HCT116 (cell line): ENCODE results near the gene ZSWIM5. TPM values are rescaled to one million over a fixed set of nuclear protein-coding genes. Genes with fewer than 3 reads are reported as not detected.

ENCODE experiments used
- ATAC-seq: fragments of 200-7000 bp; cut with Tn5 transposase; 2 replicates; pipeline ENCODE4 v1.9.1; 2020; ENCODE audit warnings: mild to moderate bottlenecking, moderate library complexity
- BruUV-seq: library from RNA; stranded (reverse); fragments of 400-500 nt; replicated peaks from 2 replicates; lab custom pipeline; 2021; lab: Mats Ljungman, UMichigan
- CTCF ChIA-PET: fragments of 300-600 bp; sonication (Branson Sonifier 250); formaldehyde crosslinking; loops from one replicate; lab custom pipeline; 2021; ENCODE audit warnings: antibody characterized with exemption; lab: Charles Lee
- POLR2A ChIA-PET: fragments of 300-600, 350-600 bp; sonication (Branson Sonifier 250); formaldehyde crosslinking; loops from one replicate; lab custom pipeline; 2021; ENCODE audit warnings: antibody characterized with exemption; lab: Charles Lee
- RAD21 ChIA-PET, 2 experiments: fragments of 300-600 bp; sonication (Branson Sonifier 250); formaldehyde crosslinking; loops; one replicate each; lab custom pipeline; 2023; ENCODE audit warnings: low total read pairs in 2 of 2; ENCODE audit not compliant: uncharacterized antibody in 2 of 2, unreplicated experiment in 2 of 2, low non-redundant PET in 1 of 2; lab: Charles Lee
- DNase-seq: peaks from one replicate; pipeline ENCODE4 v3.0.0-alpha.2; 2010; ENCODE audit warnings: low read depth, low spot score
- H2AFZ ChIP-seq: fragments of 200-600 bp; shearing (Covaris generic), sonication (generic); 2 replicates; pipeline ENCODE4 v1.6.1; 2017; ENCODE audit warnings: low read depth, mixed run types, mixed read lengths, antibody characterized with exemption, low read length; ENCODE audit not compliant: poor library complexity, severe bottlenecking
- H3K27ac ChIP-seq: 2 replicates; pipeline ENCODE4 v1.5.1; 2012; ENCODE audit warnings: low read depth, low read length
- H3K27me3 ChIP-seq: fragments of 200-600 bp; sonication (generic); 2 replicates; pipeline ENCODE4 v1.6.1; 2016; ENCODE audit warnings: mixed run types, low read length, mixed read lengths; ENCODE audit not compliant: insufficient read depth
- H3K36me3 ChIP-seq, 2 experiments: fragments of 200-500 bp in 1 of 2; fragments of 200-600 bp in 1 of 2; sonication (Bioruptor generic) in 1 of 2; sonication (generic) in 1 of 2; 2 replicates each; pipeline versions ENCODE4 v1.5.1 to v1.6.1; 2014 to 2016; ENCODE audit warnings: low read length in 2 of 2, inconsistent platforms in 1 of 2, mixed read lengths in 1 of 2, mixed run types in 1 of 2; ENCODE audit not compliant: insufficient read depth in 2 of 2, control insufficient read depth in 1 of 2
- H3K4me1 ChIP-seq, 2 experiments: fragments of 200-600 bp in 1 of 2; sonication (generic) in 1 of 2; 2 replicates each; pipeline versions ENCODE4 v1.5.1 to v1.6.1; 2012 to 2017; ENCODE audit warnings: low read length in 2 of 2, inconsistent platforms in 1 of 2, mild to moderate bottlenecking in 1 of 2, mixed read lengths in 1 of 2, mixed run types in 1 of 2, moderate library complexity in 1 of 2; ENCODE audit not compliant: insufficient read depth in 2 of 2, control insufficient read depth in 1 of 2
- H3K4me2 ChIP-seq: fragments of 200-600 bp; sonication (generic); 2 replicates; pipeline ENCODE4 v1.6.1; 2017; ENCODE audit warnings: mixed run types, low read length, mixed read lengths
- H3K4me3 ChIP-seq, 2 experiments: fragments of 200-600 bp in 1 of 2; sonication (generic) in 1 of 2; replicated peaks in 1 of 2; 2 replicates each; pipeline ENCODE4 v1.5.1; 2011 to 2016; ENCODE audit warnings: low read length in 2 of 2, control low read depth in 1 of 2, low read depth in 1 of 2, mild to moderate bottlenecking in 1 of 2, mixed read lengths in 1 of 2, mixed run types in 1 of 2
- H3K79me2 ChIP-seq: fragments of 200-600 bp; sonication (generic); 2 replicates; pipeline ENCODE4 v1.6.1; 2017; ENCODE audit warnings: mild to moderate bottlenecking, mixed run types, low read length, moderate library complexity, mixed read lengths; ENCODE audit not compliant: insufficient read depth
- H3K9ac ChIP-seq: fragments of 200-600 bp; sonication (generic); 2 replicates; pipeline ENCODE4 v1.6.1; 2016; ENCODE audit warnings: low read length, mixed read lengths
- H3K9me2 ChIP-seq: fragments of 200-600 bp; sonication (generic), shearing (Covaris generic); 2 replicates; pipeline ENCODE4 v1.6.1; 2017; ENCODE audit warnings: mixed run types, mild to moderate bottlenecking, moderate library complexity; ENCODE audit not compliant: insufficient read depth
- H3K9me3 ChIP-seq, 2 experiments: fragments of 200-500 bp in 1 of 2; fragments of 200-600 bp in 1 of 2; sonication (Bioruptor generic) in 1 of 2; sonication (generic) in 1 of 2; 2 replicates each; pipeline ENCODE4 v1.6.1; 2014 to 2017; ENCODE audit warnings: low read length in 2 of 2, mixed read lengths in 2 of 2, inconsistent platforms in 1 of 2, low read depth in 1 of 2, mild to moderate bottlenecking in 1 of 2, mixed run types in 1 of 2, moderate library complexity in 1 of 2; ENCODE audit not compliant: control insufficient read depth in 1 of 2, insufficient read depth in 1 of 2
- H4K20me1 ChIP-seq: fragments of 200-600 bp; sonication (generic), shearing (Covaris generic); 2 replicates; pipeline ENCODE4 v1.6.1; 2017; ENCODE audit warnings: mixed run types, mild to moderate bottlenecking, moderate library complexity; ENCODE audit not compliant: insufficient read depth
- CBX3 ChIP-seq: IDR thresholded peaks from 2 replicates; pipeline ENCODE4 v1.6.1; 2012; ENCODE audit warnings: low read depth
- ELF1 ChIP-seq: IDR thresholded peaks from 2 replicates; pipeline ENCODE4 v1.6.1; 2012; ENCODE audit warnings: low read depth, borderline replicate concordance
- EZH2 ChIP-seq: fragments of 200-600 bp; sonication (generic); IDR thresholded peaks from 2 replicates; pipeline ENCODE4 v1.6.1; 2017; ENCODE audit warnings: antibody characterized with exemption, mixed run types
- JUND ChIP-seq: IDR thresholded peaks from 2 replicates; pipeline ENCODE4 v1.6.1; 2012
- POLR2AphosphoS5 ChIP-seq: IDR thresholded peaks from 2 replicates; pipeline ENCODE4 v1.6.1; 2011; ENCODE audit warnings: mild to moderate bottlenecking, low read depth, low read length, moderate library complexity
- SP1 ChIP-seq: IDR thresholded peaks from 2 replicates; pipeline ENCODE4 v1.6.1; 2012; ENCODE audit warnings: low read depth
- ZFX ChIP-seq: fragments of 450-650 bp; IDR thresholded peaks from 2 replicates; pipeline ENCODE4 v1.6.1; 2017
- intact Hi-C: fragments of 100-400 bp; cut with micrococcal nuclease; formaldehyde crosslinking; loops from 2 replicates; pipeline ENCODE4 v1.10.0; 2022
- total RNA-seq: library from RNA; stranded (reverse); gene quantifications from one replicate; pipeline ENCODE4 v1.2.1, GENCODE V29; 2021; ENCODE audit not compliant: unreplicated experiment
- TF ChIP-seq, protein P1 (sequence below): IDR thresholded peaks from 2 replicates; pipeline ENCODE4 v1.6.1; 2012

The ZSWIM5 gene
- total RNA-seq, 1 experiment from 2014 or later: 1.1 TPM

DNA sequence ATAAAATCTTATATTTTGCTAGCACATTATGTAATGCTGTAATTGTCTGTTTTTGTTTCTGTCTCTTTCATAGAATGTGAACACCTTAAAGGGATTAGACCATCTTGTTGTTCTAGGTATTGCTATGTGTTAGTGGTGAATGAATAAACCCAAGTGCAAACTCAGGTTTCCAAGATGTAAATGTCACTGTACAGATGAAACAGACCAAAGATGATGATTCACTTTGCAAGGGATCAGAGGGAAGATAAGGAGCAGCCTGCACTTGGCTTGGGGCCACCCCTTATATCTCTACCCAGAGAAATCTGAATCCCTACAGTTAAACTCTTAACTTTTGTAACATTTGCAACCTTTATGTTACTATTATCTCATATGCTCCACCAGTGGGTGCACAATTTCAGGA lies 168.9 kb downstream of the ZSWIM5 start (continued):
- TF ChIP-seq ZFX (no peak), SP1 (no peak), CBX3 (no peak)
- TF ChIP-seq, all 23 proteins: peak for 0

DNA sequence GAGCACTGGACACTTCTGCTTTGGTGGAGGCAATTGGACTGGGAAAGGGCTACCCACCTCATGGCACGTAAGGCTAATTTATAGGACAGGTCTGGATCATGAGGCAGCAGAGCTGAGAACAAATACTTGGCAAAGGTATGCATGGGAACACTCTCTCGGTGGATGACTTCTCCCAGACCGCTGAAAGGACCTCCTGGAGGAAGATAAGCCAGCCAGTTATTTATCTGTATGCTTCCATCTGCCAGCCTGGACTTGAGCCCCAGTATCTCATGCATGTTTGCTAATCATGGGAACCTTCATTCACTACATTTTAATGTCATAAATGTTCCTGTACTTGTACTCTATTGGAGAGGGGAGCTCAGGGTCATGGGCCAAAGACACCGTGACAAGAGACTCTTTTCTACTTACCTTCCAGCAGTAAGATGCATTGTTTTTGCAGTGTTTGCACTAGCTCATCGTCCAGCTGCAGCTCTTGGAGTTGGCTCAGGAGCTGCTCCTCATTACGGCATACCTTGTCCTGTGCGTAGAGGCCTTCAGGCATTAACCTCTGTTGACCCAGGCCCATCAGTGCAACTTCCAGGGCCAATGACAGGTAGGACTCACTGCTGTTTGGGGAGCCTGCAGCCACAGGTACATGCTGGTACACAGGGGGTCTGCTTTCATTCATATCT lies 170.6 kb downstream of the ZSWIM5 start:
- CTCF ChIA-PET: interaction anchor here (1.4 kb wide), 1 partner anchor 21 kb away, joined by 3 read pairs; no protein-coding TSS in a partner anchor

DNA sequence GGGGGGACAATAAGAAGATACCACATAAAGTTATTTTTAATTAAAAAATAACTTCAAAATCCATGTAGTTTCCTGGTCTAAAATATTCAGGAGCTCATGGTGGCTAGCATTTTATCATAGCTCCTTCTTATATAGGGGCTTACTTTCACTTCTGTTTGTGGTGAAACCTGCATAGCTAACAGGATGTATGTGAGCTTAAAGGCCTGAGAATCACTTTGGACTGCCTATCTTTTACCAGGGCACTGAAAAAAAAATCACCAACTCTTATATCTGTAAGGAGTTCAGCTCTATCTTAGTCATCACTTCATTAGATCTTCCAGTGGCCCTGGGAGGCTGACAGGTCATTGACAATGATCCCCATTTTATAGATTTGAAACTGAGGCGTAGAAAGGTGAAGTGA lies 173.0 kb downstream of the ZSWIM5 start:
- ATAC-seq: no peak
- TF ChIP-seq, protein P1, sequence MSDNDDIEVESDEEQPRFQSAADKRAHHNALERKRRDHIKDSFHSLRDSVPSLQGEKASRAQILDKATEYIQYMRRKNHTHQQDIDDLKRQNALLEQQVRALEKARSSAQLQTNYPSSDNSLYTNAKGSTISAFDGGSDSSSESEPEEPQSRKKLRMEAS: no peak
- no peak for TF ChIP-seq POLR2AphosphoS5

More for the DNA sequence above, 170.6 kb downstream of the ZSWIM5 start:
- intact Hi-C loops: no loop called here
- no peaks in the 10 kb centered on the region for H3K9me2 ChIP-seq
- no peak overlapping the region for H3K9ac ChIP-seq
- no peaks in the 10 kb centered on the region for H3K36me3 ChIP-seq
- H3K27ac ChIP-seq: no peak overlapping the region
- H3K27me3 ChIP-seq: no peaks in the 10 kb centered on the region
- no TSS peak for BruUV-seq
- no peak for DNase-seq
- POLR2A ChIA-PET: no interaction called here
- peaks cover 0 to 5% of the 10 kb centered on the region in 2 experiments; a peak in 1 of 4 replicates for H3K4me1 ChIP-seq
- H2AFZ ChIP-seq: no peak overlapping the region
- H3K4me3 ChIP-seq: no peak overlapping the region
- no peak for TF ChIP-seq ELF1
- no peak for TF ChIP-seq EZH2
- TF ChIP-seq JUND: no peak
- H3K4me2 ChIP-seq: no peak overlapping the region
- no peak for ATAC-seq
- no peaks in the 10 kb centered on the region for H3K79me2 ChIP-seq
- RAD21 ChIA-PET: no interaction called here
- H3K9me3 ChIP-seq: no peaks in the 10 kb centered on the region
- H4K20me1 ChIP-seq: no peaks in the 10 kb centered on the region

More for the DNA sequence above, 173.0 kb downstream of the ZSWIM5 start:
- ChIA-PET CTCF (interaction anchor here (0.7 to 1.6 kb wide), 2 partner anchors 15 to 19 kb away, joined by 3 to 6 read pairs; no protein-coding TSS in a partner anchor), RAD21 (no interaction called here), POLR2A (no interaction called here)
- H3K4me1 ChIP-seq: peaks cover 0 to 5% of the 10 kb centered on the region in 2 experiments; a peak in 1 of 4 replicates
- no peak overlapping the region for H3K4me3 ChIP-seq
- H3K27me3 ChIP-seq: no peaks in the 10 kb centered on the region
- H3K27ac ChIP-seq: no peak overlapping the region
- H3K4me2 ChIP-seq: no peak overlapping the region
- no peak overlapping the region for H3K9ac ChIP-seq
- H3K9me3 ChIP-seq: no peaks in the 10 kb centered on the region
- DNase-seq: no peak
- no peaks in the 10 kb centered on the region for H4K20me1 ChIP-seq
- no TSS peak for BruUV-seq
- no peaks in the 10 kb centered on the region for H3K36me3 ChIP-seq
- H2AFZ ChIP-seq: no peak overlapping the region
- no peaks in the 10 kb centered on the region for H3K79me2 ChIP-seq
- no peaks in the 10 kb centered on the region for H3K9me2 ChIP-seq
- intact Hi-C loops: no loop called here
